ENCODE results near the gene PXDC1.
A peak's percentile ranks its signal among the peaks of the same experiment; 100 is the strongest.

Gene PXDC1

DNA sequence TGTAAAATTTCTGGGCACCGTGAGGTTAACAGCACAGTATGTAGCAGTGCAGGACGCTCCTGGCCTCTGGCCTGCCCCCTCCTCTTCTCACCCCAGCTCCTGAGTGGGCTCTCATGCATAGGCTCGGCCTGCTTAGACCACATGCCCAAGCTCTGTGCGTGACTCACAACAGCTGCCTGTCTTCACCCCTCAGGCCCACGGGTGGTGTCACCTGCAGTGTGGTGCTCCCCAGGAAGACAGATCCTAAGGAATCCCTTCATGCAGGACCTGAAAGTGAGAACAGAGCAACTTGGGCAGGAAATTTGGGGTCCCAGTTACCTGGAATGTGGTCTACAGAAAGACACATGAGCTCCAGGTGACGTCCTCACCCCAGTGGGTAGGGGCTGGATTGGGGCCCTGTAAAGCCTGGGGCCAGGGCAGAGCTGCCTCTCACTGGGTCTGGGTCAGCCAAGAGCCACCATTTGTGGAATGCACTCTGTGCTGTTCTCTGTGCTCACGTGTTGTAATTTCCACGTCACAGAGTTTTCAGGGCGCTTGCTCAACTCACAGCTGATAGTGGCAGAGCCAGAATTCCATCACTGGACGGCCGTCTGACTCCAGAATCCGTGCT is 37.0 kb upstream of the PXDC1 start:
- peaks cover 6% of the 10 kb centered on the region for H3K4me1 Mint-ChIP-seq
- no peaks in the 10 kb centered on the region for H3K9me3 Mint-ChIP-seq
- no peak overlapping the region for H3K27ac Mint-ChIP-seq
- H3K4me3 Mint-ChIP-seq: no peak overlapping the region
- no peaks in the 10 kb centered on the region for H3K36me3 Mint-ChIP-seq
- DNase-seq (ENCODE audit: low spot score in 2 of 2) (no peak), ATAC-seq (no peak)

DNA sequence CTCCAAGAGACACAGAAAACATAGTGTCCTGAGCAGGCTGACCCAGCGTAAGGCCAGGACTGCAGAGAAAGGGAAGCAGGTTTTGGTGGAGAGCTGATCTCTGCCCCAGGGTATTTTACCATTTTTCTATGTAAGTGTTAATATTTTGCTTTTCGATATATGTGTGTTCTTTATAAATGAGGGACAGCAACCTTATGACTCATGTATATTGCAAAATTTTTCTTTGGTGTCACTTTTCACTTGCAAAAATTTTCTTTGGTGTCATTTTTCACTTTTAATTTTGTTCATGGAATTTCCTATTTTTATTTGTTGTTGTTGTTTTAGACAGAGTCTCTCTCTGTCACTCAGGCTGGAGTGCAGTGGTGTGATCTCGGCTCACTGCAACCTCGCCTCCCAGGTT is 34.6 kb upstream of the PXDC1 start:
- ATAC-seq (no peak), DNase-seq (ENCODE audit: low spot score in 2 of 2) (no peak)
- no peaks in the 10 kb centered on the region for H3K36me3 Mint-ChIP-seq
- H3K4me1 Mint-ChIP-seq: no peaks in the 10 kb centered on the region
- H3K4me3 Mint-ChIP-seq: no peak overlapping the region
- no peaks in the 10 kb centered on the region for H3K9me3 Mint-ChIP-seq
- no peak overlapping the region for H3K27ac Mint-ChIP-seq

- H3K9me3 Mint-ChIP-seq: no peaks in the 10 kb centered on the region
- H3K4me1 Mint-ChIP-seq: no peaks in the 10 kb centered on the region
- ATAC-seq (peak; percentile 40), DNase-seq (ENCODE audit: low spot score in 2 of 2) (no peak)
- H3K27ac Mint-ChIP-seq: no peak overlapping the region
- H3K36me3 Mint-ChIP-seq: no peaks in the 10 kb centered on the region
- no peak overlapping the region for H3K4me3 Mint-ChIP-seq
These were observed 34.2 kb upstream of the PXDC1 start for GRCh38 chr6:3785745-3786098.

DNA sequence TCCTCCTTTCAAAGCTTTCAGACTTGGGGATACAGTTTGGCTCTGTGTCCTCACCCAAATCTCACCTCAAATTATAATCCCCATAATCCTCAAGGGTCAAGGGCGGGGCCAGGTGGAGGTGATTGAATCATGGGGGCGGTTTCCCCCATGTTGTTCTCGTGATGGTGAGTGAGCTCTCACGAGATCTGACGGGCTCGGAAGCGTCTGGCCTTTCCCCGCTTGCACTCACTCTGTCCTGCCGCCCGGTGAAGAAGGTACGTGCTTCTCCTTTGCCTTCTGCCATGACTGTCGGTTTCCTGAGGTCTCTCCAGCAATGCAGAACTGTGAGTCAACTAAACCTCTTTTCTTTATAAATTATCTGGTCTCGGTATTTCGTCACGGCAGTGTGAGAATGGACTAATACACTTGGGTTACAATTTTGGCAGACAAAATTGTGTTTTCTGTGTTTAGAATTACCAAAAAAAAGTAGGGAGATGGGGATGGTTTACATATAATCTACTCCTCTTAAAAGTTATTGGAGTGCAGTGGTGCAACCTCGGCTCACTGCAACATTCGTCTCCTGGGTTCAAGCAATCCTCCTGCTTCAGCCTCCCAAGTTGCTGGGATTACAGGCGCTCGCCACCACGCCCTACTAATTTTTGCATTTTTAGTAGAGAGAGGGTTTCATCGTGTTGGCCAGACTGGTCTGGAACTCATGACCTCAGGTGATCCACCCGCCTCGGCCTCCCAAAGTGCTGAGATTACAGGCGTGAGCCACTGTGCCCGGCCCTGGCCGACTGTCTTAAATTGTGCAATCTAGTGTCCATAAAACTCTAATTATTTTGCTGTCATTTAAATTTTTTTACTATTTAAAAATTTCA is 33.6 kb upstream of the PXDC1 start:
- no peak overlapping the region for H3K4me3 Mint-ChIP-seq
- ATAC-seq: no peak
- H3K36me3 Mint-ChIP-seq: no peaks in the 10 kb centered on the region
- H3K27ac Mint-ChIP-seq: no peak overlapping the region
- DNase-seq (ENCODE audit: low spot score in 2 of 2): no peak
- H3K4me1 Mint-ChIP-seq: no peaks in the 10 kb centered on the region
- no peaks in the 10 kb centered on the region for H3K9me3 Mint-ChIP-seq

DNA sequence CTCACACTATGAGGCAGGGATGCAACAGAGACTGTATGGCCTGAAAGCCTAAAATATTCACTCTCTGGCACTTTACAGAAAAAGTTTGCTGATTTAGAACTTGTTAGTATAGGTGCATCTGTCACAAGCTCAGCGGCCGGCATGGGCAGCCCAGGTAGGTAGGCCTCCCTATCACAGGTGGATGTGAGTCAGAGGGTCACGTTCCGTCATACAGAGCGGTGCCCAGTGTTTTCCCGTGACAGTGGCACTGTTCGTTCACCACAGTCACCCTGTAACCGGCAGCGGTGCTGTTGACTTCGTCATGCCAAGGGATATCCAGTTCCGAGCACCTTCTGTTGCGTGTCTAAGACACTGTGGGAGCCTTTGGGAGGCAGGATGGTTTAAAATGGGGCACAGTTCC is 32.9 kb upstream of the PXDC1 start:
- no peak overlapping the region for H3K4me3 Mint-ChIP-seq
- H3K36me3 Mint-ChIP-seq: no peaks in the 10 kb centered on the region
- no peaks in the 10 kb centered on the region for H3K4me1 Mint-ChIP-seq
- H3K27ac Mint-ChIP-seq: no peak overlapping the region
- no peak for DNase-seq (ENCODE audit: low spot score in 2 of 2)
- no peaks in the 10 kb centered on the region for H3K9me3 Mint-ChIP-seq
- no peak for ATAC-seq

DNA sequence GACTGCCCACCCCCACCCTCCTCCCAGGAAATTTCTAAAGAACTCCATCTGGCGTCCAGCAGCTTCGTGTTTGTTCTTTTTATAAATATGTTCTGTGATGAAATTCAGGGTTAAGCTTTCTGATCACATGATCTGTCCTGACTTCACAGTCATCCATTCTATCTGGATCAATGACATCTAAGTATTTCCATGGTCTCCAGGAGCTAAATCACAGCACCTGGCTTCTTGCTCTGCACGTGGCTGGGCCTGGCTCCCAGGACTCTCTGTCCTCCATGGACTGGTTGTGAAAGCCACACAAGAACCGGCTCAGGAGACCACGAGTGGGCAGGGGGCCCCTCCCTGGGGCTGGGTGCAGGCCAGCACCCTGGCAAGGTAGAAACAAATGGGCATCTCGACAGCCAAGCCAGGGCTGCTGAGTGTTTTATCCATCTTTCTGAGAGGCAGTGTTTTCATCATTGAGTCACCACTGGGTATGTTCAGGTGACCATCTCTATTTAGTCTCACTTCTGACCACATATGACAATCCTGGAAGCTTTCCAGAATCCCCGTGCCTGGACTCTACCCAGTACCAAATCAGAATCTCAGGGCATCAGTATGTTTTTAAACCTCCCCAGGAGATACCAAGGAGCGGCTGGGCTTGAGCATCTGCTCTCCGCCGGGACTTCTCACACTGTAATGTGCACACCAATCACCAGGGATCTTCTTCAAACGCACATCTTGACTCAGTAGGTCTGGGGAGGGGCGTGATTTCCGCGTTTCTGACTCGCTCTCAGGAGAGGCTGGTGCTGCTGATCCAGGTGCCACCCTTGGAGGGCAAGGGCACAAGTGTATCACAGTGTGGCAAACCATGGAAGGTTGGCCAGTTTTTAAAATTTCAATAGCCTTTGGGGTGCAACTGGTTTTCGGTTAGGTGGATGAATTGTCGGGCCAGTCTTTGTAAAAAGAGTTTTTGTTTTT is 31.6 kb upstream of the PXDC1 start:
- Mint-ChIP-seq H3K4me3 (no peak overlapping the region), H3K36me3 (no peaks in the 10 kb centered on the region), H3K4me1 (no peaks in the 10 kb centered on the region), H3K9me3 (no peaks in the 10 kb centered on the region), H3K27ac (no peak overlapping the region)
- no peak for DNase-seq (ENCODE audit: low spot score in 2 of 2)
- no peak for ATAC-seq

DNA sequence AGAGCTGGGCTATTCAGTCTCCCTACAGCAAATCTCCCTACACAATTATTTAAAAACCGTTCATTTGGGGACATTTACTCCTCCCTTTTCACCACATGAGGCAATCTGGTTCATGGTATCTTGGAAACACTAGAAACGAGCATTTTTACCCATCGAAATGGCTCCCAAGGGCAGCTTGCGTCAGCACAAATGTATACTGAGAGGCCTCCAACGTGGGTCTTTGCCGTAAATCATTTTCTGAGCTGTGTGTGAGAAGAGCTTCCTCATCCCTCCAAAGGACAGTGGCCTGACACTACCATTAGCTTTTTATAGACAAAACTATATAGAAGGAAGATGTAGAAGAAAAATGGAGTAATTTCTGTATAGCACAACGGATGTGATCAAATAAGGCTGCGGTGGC is 30.0 kb upstream of the PXDC1 start:
- Mint-ChIP-seq H3K4me1 (peaks cover 8% of the 10 kb centered on the region), H3K27ac (no peak overlapping the region), H3K36me3 (no peaks in the 10 kb centered on the region), H3K9me3 (no peaks in the 10 kb centered on the region), H3K4me3 (no peak overlapping the region)
- ATAC-seq (no peak), DNase-seq (ENCODE audit: low spot score in 2 of 2) (no peak)

- no peak for ATAC-seq
- Mint-ChIP-seq H3K27ac (no peak overlapping the region), H3K9me3 (no peaks in the 10 kb centered on the region), H3K4me1 (peaks cover 8% of the 10 kb centered on the region), H3K4me3 (no peak overlapping the region), H3K36me3 (no peaks in the 10 kb centered on the region)
- no peak for DNase-seq (ENCODE audit: low spot score in 2 of 2)
These were observed 28.0 kb upstream of the PXDC1 start for GRCh38 chr6:3779574-3779849.

DNA sequence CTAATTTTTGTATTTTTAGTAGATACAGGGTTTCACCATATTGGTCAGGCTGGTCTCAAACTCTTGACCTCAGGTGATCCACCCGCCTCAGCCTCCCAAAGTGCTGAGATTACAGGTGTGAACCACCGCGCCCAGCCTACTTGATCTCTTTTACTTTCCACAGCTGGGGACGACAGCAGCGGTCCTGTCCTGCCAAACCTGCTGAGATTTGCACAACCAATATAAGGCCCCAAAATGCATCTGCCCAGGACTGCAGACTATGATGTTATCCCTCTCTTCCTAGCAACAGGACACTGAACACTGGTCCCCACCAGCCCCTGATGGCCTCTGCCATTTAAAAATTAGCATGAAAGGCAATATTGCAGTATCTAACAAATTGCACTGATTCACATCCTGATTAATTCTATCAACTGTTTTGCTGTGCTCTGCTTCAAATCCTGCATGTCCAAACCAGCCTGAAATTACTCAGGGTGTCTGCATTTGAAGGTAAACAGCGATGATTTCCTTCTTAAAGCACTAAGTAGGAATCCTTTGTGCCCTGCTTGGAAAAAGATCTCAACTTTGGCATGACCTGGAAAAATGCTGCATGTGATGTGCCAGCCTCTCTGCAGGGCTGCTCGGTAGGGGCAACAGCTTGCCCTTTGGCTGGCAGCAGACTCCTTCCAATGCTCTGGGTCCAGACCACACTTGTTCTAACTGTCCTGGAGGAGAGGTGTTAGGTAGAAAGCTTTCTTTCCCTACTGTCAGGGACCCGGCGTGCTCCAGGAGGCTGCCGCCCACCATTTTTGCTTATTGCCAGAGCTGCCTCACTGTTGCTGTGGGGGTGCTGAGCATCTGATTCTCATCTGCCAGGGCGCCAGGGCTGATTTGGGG is 27.4 kb upstream of the PXDC1 start:
- Mint-ChIP-seq H3K27ac (no peak overlapping the region), H3K4me3 (no peak overlapping the region), H3K9me3 (no peaks in the 10 kb centered on the region), H3K36me3 (no peaks in the 10 kb centered on the region), H3K4me1 (peaks cover 8% of the 10 kb centered on the region)
- ATAC-seq (no peak), DNase-seq (ENCODE audit: low spot score in 2 of 2) (no peak)

DNA sequence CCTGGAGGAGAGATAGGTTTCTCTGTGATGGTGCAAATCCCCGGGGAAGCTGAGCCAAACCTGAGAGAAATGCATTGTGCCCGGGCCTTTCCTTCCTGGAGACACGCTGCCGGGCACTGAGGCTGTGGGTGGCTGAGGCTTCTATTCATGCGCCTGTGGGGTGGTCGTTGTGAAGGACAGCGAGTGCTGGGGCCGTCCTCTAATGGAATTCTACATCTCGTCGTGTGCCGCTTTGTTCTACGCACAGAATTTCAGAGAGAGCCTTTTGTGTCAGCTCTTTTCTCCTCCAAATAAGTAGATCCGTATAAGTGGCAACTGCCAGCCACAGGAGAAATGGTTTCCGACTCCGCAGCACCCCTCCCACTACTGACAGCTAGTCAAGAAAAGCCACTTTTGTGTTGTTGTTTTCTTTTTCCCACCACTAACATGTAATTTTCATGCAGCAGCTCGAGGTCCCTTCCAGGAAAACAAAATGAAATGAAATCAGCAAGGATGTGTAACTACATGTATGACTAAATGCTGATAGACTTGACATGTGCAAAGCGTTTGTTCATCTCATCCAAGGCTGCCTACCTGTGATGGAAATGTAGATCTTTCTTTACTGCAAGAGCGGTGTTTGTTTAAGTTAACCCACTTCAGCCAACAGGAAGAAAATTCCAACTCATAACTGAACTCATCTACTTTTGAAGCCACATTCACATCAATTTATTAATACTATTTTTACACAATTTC is 26.4 kb upstream of the PXDC1 start:
- Mint-ChIP-seq H3K9me3 (no peaks in the 10 kb centered on the region), H3K27ac (no peak overlapping the region), H3K4me1 (peaks cover 8% of the 10 kb centered on the region), H3K4me3 (no peak overlapping the region), H3K36me3 (no peaks in the 10 kb centered on the region)
- DNase-seq (ENCODE audit: low spot score in 2 of 2): no peak
- peak; percentile 55 for ATAC-seq

DNA sequence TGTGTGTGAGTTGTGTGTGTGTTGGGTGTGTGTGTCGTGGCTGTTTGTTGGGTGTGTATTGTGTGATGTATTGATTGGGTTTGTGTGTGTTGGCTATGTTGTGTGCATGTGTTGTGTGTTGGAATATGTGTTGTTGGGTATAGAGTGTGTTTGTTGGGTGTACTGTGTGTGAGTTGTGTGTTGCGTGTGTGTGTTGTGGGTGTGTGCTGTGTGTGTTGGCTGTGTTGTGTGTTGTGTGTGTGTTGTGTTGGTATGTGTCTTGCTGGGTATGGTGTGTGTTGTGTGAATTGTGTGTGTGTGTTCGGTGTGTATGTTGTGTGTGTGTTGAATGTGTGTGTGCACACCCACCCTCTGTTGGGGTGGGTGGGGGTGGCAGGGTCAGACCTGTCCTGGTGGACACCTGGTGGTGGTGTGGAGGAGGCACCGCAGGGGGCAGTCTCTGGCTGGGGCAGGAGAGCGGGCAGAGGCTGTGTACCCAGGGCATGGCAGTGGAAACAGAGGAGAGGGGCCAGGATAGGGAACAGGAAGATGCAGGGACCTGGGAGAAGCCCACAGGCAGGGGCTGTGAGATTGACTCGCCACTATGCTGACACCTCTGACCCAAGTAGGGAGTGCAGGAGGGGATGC is 25.5 kb upstream of the PXDC1 start:
- Mint-ChIP-seq H3K4me1 (peaks cover 8% of the 10 kb centered on the region), H3K9me3 (no peaks in the 10 kb centered on the region), H3K4me3 (no peak overlapping the region), H3K27ac (no peak overlapping the region), H3K36me3 (no peaks in the 10 kb centered on the region)
- ATAC-seq: peak; percentile 25
- no peak for DNase-seq (ENCODE audit: low spot score in 2 of 2)

GRCh38 chr6:3775847-3776246 is 24.3 kb upstream of the PXDC1 start:
- Mint-ChIP-seq H3K27ac (no peak overlapping the region), H3K4me3 (no peak overlapping the region), H3K4me1 (peaks cover 8% of the 10 kb centered on the region), H3K9me3 (no peaks in the 10 kb centered on the region), H3K36me3 (no peaks in the 10 kb centered on the region)
- ATAC-seq (no peak), DNase-seq (ENCODE audit: low spot score in 2 of 2) (no peak)

DNA sequence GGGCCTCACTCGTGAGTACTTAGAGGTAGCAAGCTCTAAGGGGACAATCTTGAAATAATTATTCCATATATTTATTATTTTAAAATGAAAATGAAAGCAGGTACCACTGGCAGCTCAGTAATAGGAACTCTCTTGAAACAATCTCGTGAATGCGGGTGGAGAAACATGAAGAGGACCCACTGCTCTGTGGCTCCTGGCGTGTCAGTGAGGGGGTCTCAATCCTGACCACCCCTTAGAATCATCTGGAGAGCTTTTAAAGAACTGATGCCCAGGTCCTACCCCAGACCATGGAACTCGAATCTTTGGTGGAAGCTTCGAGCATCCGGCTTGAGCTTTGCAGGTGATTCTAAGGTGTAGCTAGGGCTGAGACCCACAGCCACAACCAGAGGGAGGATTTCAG is 23.9 kb upstream of the PXDC1 start:
- peaks cover 9% of the 10 kb centered on the region for H3K4me1 Mint-ChIP-seq
- ATAC-seq (no peak), DNase-seq (ENCODE audit: low spot score in 2 of 2) (no peak)
- H3K36me3 Mint-ChIP-seq: no peaks in the 10 kb centered on the region
- no peak overlapping the region for H3K4me3 Mint-ChIP-seq
- no peaks in the 10 kb centered on the region for H3K9me3 Mint-ChIP-seq
- H3K27ac Mint-ChIP-seq: no peak overlapping the region

DNA sequence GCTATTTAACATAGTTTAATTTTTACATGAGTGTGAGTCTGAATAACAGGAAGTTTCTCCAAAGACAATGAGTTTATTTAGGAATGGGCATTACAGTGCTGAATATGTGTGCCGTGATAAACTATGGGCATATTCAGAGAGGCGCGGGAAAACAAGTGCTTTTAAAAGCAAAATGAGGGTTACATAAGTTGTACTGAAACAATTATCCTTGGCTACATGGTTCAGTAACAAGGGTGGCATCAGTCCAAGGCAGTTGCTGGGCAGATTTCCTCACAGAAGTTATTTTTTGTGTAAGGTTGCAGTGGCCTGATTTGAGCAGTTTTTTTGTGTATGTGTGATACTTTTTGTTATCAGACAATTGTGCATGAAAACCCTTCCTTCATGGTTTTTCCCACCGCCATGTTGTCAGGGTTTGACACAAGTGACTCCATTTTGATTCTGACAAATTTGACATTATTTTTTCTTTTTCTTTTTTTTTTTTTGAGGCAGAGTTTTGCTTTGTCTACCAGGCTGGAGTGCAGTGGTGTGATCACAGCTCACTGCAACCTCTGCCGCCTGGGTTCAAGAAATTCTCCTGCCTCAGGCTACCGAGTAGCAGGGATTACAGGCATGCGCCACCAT is 22.3 kb upstream of the PXDC1 start:
- no peak overlapping the region for H3K27ac Mint-ChIP-seq
- no peaks in the 10 kb centered on the region for H3K9me3 Mint-ChIP-seq
- DNase-seq (ENCODE audit: low spot score in 2 of 2) (no peak), ATAC-seq (no peak)
- H3K4me1 Mint-ChIP-seq: peaks cover 23% of the 10 kb centered on the region
- no peaks in the 10 kb centered on the region for H3K36me3 Mint-ChIP-seq
- no peak overlapping the region for H3K4me3 Mint-ChIP-seq
